ENCODE data around the gene RPS6KA2. TPM values are rescaled to one million over a fixed set of nuclear protein-coding genes. Genes with fewer than 3 reads are reported as not detected.

Gene RPS6KA2
- total and polyA plus RNA-seq, 2 donors (not counting 3 experiments of a cell fraction or from before 2014, with no cell fraction given), result 54.5 to 75.8 TPM

GRCh38 chr6:166498661-166499349, 128.2 kb downstream of the RPS6KA2 start:
- Histone ChIP-seq H2AFZ (ENCODE audit: low read depth, low read length) (no peak overlapping the region), H3K79me2 (ENCODE audit: control insufficient read depth, insufficient read depth, low read length) (no peaks in the 10 kb centered on the region), H3K9me3 (replicated peaks; ENCODE audit: control insufficient read depth, insufficient read depth, low read length) (no peaks in the 10 kb centered on the region), H3K9ac (replicated peaks; ENCODE audit: extremely low read depth, insufficient read depth, low read length) (no peak overlapping the region), H3K27me3 (ENCODE audit: control insufficient read depth in 2 of 2, insufficient read depth in 2 of 2, low read length in 2 of 2) (no peaks in the 10 kb centered on the region), H3K4me3 (replicated peaks in 1 of 3; ENCODE audit: insufficient read depth in 1 of 3, low read depth in 1 of 3, low read length in 3 of 3) (no peak overlapping the region), H3K27ac (ENCODE audit: insufficient read depth, low read depth, low read length) (no peak overlapping the region), H3K4me2 (ENCODE audit: insufficient read depth, low read length) (no peak overlapping the region), H4K20me1 (replicated peaks; ENCODE audit: control insufficient read depth, extremely low read depth, insufficient read depth, low read length) (no peaks in the 10 kb centered on the region), H3K9me1 (replicated peaks; ENCODE audit: control insufficient read depth, extremely low read depth, insufficient read depth, low read length) (no peaks in the 10 kb centered on the region), H3K4me1 (ENCODE audit: control insufficient read depth, extremely low read depth, insufficient read depth, low read length) (no peaks in the 10 kb centered on the region), H3K36me3 (ENCODE audit: control insufficient read depth in 2 of 2, extremely low read depth in 1 of 2, insufficient read depth in 2 of 2, low read length in 2 of 2) (peaks cover 4 to 59% of the 10 kb centered on the region in 2 experiments)
- POLR2A ChIA-PET, result no interaction called here
- dilution Hi-C loops (cut with MboI; ENCODE audit: extremely low pct_ligation_motif_present, low sequenced_read_pairs), result no loop called here
- DNase-seq (ENCODE audit: low read depth, low spot score) (no peak), FAIRE-seq (no peak)
- intact Hi-C loops (cut with micrococcal nuclease), result no loop called here
- TF ChIP-seq, protein P1, sequence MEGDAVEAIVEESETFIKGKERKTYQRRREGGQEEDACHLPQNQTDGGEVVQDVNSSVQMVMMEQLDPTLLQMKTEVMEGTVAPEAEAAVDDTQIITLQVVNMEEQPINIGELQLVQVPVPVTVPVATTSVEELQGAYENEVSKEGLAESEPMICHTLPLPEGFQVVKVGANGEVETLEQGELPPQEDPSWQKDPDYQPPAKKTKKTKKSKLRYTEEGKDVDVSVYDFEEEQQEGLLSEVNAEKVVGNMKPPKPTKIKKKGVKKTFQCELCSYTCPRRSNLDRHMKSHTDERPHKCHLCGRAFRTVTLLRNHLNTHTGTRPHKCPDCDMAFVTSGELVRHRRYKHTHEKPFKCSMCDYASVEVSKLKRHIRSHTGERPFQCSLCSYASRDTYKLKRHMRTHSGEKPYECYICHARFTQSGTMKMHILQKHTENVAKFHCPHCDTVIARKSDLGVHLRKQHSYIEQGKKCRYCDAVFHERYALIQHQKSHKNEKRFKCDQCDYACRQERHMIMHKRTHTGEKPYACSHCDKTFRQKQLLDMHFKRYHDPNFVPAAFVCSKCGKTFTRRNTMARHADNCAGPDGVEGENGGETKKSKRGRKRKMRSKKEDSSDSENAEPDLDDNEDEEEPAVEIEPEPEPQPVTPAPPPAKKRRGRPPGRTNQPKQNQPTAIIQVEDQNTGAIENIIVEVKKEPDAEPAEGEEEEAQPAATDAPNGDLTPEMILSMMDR (IDR thresholded peaks at IDR 0.05; ENCODE audit: extremely low read depth in 1 of 2, insufficient read depth in 1 of 2, low read depth in 1 of 2, low read length in 2 of 2), result no peak
- TF ChIP-seq EZH2 (IDR thresholded peaks at IDR 0.05; ENCODE audit: borderline replicate concordance, low read depth, low read length, severe bottlenecking), result no peak
- TF ChIP-seq MYC (IDR thresholded peaks at IDR 0.05; ENCODE audit: low read depth, low read length), result no peak
- no peak for TF ChIP-seq GATA2 (IDR thresholded peaks at IDR 0.05; ENCODE audit: insufficient read depth, insufficient read length, low read depth, low read length)
- no peak for TF ChIP-seq FOS (IDR thresholded peaks at IDR 0.05; ENCODE audit: borderline replicate concordance, insufficient read depth, low read length)
- TF ChIP-seq JUN (IDR thresholded peaks at IDR 0.05; ENCODE audit: borderline replicate concordance, insufficient read depth, insufficient read length, low read depth), result no peak
- TF ChIP-seq MAX (IDR thresholded peaks at IDR 0.05; ENCODE audit: insufficient read depth, insufficient read length), result no peak
- TF ChIP-seq POLR2AphosphoS5 (IDR thresholded peaks at IDR 0.05; ENCODE audit: insufficient read depth, low read depth, low read length), result no peak
- TF ChIP-seq POLR2A (IDR thresholded peaks at IDR 0.05; ENCODE audit: low read depth, low read length), result no peak
- CTCF ChIA-PET, result no interaction called here
- no TSS peak for BruUV-seq (replicated peaks)

All from endothelial cell of umbilical vein (primary cell).